NCI-H774 (cell line): Measurements from ENCODE around the gene TTC3.
"Not testable (repeated sequence)": the region's sequence is repeated elsewhere in the genome, so short reads cannot be mapped to it uniquely, and the experiment has no call there.

Experiments used
- DNase-seq: peaks from one replicate; lab custom pipeline; 2025; lab: John Stamatoyannopoulos, UW

TTC3 gene

DNA sequence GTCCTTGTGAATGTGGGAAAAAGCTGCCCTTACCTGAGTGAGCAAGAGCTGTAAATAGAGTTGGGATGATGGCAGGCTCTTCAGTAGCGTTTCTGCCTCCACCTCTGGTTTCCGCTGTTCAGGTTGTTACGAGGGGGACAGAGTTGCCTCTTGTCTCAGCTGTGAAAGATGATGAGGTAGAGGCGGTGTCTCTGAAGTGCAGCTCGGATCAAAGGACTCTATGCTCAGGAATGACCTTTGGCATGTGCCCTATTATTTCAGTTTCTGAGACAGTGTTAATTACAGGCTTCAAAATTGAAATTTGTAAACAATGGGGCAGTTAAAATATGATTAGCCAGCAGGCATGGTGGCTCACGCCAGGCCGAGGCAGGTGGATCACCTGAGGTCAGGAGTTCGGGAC is 123.8 kb downstream of the TTC3 start:
- DNase-seq, result no peak

DNA sequence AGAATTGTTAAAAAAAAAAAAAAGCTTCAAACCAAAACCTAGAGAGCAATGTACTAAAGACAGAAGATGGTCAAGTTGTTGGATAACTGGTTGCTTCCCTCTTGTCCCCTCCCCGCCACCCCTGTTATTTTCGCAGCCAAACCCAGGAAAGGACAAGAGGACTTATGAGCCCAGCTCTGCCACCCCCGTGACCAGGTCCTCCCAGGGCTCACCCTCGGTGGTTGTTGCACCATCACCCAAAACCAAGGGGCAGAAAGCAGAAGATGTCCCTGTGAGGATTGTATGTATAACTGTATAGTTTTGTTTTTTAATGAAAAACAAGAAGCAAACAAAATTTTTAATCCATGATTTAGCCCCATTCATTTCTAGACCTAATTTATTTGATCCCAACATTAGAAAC is 124.7 kb downstream of the TTC3 start:
- no peak for DNase-seq

DNA sequence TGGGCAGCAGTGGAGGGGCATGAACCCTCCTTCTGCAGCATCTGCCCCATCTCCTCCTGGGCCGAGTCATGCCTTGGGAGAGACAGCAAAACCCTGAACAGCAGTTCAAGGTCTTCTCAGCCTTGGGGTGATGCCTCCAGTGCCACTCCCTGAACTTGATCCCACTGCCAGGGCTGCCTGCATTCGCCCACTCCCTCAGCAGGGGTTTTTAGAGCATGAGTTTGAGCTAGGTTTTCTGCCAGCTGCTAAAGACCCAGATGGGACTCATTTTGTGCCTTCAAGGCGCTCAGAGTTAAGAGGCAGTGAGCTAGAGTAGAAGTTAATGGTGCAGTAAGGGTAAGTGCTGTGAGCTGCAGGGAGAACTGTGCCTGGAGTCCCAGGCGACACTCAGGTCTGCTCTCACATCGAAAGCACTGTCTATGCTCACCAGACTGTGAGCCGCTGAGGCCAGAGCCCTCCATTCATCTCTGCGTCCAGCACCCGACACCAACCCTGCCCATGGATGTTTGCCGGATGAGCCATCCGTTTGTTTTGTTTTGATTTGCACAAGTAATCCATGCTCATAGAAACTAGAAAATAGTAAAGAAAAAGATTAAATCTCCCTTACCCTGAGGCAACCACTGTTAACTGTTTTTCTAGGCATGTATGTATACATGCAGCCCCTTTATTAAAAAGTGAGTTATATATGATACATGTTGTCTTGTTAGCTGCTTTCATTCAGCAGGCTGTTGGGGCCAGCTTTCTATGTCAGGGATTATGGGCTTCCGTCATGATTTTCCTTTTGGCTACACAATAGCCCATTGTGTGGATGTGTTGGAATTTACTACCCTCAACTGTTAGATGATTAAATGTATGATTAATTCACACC is 126.2 kb downstream of the TTC3 start:
- DNase-seq, result no peak

DNA sequence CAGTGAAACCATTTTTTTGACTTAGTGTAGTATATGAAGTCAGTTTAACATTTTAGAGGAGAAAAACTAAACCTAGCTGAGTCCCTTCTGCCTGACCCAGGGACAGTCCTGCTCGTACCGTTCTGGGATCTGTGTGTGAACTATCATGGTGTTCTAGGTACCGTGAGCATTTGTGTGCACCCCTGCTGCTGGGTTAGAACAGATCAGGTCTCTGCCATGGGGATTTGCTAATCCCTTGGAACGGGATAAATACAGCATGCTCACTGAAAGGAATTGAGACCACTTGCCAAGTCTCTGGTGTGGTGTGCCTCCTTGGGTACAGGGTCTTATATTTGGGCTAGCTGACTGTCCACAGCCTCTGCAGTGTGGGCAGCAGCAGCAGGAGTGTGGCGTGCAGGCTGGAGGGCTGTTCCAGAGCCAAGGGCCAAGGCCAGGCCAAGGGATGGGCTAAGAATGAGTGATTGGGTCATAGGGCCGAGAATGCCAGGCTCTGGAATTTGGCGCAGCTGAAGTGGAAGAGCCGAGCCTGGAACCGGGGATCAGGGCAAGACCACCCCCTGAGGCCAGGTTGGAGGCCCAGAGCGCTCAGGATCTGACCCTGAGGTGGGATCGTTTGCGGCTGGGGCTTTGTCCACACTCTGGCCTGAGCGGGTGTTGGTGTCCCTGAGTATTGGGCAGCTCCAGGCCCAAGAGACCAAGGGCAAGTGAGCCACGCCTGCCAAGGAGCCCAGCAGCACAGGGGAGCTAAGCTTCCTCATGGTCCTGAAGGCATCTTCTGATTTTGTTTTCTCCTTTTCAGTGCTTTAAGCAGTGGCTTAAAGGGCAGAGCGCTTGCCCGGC is 127.8 kb downstream of the TTC3 start:
- DNase-seq, result no peak

DNA sequence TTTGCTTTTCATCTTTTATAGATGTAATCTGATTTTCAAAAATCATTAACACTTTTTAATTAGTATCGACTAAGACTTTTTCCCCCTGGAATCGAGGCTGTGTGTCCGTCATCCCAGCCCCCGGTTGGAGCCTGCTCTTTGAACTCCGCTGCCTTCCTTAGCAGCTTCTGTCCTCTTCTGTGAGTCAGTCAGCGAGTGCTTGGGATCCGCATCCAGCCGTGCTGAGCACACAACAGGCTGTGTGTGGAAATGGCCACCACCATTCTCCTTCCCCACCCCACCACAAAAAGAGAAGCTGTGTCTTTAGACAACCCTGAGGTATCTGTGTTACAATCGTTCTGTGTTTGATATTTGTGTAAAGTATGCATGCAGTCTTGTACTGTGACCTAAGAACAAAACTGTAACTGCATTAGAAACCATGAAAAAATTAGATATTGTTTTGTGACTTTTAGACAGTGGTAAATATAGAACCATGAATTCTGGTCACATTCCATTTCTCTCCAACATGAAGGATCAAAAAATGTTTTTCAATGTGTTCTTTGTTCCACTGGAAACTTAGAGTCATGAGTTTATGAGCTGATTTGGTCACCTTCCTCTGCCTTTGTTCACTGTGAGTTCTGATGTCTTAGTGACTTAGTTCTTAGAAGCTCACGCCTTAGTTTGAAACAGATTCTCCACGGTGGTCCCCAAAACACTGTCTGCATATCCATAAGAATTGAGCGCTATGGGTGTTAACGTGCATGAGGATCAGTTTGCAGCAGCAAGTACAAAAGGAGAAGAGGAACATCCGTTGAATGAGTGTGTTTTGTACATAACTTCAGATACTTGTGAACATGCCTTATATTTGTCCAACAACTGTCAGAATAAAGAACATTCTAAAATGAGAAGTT is 129.4 kb downstream of the TTC3 start:
- DNase-seq, result no peak

DNA sequence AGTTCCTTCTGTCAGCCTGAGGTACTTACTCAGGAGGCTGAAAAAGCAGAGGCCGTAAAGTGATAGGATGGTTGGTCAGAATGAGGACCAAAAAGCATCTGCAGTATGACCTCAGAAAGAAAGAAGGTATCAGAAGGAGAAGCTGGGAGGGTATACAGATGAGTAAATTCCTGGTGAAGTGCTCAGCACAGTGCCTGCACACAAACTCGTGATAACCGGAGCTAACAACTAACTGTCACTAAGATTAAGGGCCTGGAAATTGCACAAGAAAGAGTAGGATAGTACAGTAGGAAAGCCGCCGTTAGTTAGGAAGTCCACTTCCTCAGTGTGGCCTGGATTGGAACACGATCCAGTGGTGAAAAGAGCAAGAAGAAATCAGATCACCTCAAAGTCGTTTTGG is 131.5 kb downstream of the TTC3 start:
- no peak for DNase-seq

GRCh38 chr21:37206496-37206895 is 133.4 kb downstream of the TTC3 start:
- no peak for DNase-seq

DNA sequence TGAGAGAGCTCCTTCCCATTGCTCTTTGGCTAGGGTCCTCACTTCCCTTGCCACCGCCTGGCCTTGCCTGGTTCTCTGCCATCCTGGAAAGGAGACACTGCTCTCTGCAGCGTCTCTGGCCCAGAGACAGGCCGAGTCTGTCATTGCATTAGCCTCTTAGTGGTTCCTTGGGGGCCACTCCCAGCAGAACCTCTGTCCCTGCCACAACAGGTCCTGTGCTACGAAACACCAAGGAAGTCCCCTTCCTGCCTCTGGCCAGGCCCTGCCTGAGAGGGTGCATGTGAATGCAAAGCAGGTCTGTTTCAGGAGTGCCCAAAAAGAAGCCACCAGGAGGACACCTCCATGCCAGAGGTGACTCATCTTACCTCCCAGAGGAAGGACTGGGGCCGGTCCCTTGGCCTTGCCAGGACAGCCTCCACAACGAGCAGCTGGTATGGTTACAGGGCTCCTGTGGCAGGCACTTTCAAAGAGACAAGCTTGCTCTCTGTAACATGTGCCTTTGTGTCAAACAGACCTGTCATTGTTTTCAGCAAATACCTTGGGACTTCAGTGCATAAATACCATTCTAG is 134.5 kb downstream of the TTC3 start:
- no peak for DNase-seq

DNA sequence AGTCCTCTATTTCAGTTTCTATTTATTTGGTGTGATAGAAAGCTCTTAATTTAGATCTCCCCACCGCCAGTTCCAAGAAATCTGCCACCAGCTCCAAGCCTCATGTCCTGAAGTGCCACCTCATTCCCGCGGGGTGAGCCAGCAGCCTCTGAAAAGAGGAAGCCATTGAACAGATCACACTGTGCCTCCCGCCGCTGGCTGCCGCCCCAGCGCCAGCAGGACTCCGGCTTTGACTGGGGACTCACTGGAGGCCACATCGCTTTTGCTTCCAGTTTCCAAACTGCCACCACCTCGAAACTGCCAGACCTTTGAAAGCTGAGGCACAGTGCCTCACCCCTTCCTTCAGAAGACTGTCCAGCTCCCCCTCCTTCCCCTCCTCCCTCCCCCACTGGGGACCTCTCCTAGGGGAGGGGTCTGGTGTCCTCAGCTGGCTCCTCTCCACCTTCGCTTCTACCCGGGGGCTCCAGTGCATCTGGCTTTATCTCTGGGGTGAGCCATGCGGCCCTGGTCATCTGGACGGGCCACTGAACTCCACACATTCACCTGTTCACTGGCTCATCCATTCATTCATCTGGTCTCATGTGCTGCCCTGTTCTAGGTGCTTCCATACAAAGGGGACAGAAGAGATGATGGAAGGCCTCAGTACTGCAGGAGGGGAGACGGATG is 135.1 kb downstream of the TTC3 start:
- DNase-seq, result no peak

GRCh38 chr21:37208741-37209225 is 135.7 kb downstream of the TTC3 start:
- no peak for DNase-seq

DNA sequence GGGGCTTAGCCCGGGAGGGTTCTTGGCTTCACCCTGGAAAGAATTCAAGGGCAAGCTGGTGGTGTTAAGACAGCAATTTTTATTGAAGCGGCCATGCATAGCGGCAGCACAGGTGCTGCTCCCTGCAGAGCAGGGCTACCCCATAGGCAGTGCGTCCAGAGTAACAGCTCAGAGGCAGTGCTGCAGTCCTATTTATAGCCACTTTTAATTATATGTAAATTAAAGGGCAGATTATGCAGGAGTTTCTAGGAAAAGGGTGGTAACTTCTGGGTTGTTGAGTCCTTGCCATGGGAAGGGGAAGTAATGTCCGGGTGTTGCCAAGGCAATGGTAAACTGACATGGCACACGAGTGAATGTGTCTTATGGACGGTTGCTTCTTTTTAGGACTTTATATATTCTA is 137.1 kb downstream of the TTC3 start:
- DNase-seq, result no peak

DNA sequence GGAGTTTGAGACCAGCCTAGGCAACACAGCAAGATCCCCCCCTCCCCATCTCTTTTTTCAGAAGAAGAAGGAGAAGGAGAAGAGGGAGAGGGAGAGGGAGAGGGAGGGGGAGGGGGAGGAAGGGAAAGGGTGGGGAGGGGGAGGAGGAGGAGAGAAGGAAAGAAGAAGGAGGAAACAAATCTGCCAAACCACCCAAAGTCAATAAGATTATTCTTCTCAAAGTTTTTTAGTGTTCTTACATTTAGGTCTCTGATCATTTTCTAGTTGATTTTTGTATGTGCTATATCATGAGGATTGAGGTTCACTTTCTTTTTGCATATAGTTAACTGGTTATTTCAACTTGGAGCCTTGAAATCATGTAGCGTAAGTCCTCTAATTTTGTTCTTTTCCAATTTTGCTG is 137.7 kb downstream of the TTC3 start:
- no peak for DNase-seq

- no peak for DNase-seq
Measured at GRCh38 chr21:37214952-37215351, 141.9 kb downstream of the TTC3 start.

GRCh38 chr21:37219761-37220432 is 146.8 kb downstream of the TTC3 start:
- DNase-seq, result peak; percentile 20

DNA sequence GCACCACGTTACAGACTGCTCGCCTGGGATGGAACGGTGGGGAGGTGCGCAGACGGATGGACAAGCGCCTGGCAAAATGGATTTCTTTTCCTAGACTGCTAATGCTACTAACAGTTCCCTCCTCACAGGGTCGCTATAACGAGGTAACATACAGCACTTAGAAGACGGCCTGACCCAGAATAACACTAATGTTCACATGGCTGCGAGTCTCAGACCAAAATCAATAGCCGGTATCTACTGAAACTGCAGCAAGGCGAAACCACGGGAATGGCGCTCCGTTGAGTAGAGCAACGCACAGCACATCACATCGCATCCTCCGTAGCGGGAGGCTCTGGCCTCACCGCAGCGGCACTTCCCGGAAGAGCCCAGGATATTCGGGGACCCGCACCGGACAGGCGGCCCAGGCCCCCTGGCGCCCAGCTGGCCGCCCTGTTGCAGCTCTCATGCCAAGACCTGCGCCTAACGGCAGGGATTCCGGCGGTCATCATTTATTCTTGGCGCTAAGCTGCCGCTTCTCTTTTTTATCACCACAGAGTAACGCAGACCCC is 147.5 kb downstream of the TTC3 start:
- peak; percentile 38 for DNase-seq

DNA sequence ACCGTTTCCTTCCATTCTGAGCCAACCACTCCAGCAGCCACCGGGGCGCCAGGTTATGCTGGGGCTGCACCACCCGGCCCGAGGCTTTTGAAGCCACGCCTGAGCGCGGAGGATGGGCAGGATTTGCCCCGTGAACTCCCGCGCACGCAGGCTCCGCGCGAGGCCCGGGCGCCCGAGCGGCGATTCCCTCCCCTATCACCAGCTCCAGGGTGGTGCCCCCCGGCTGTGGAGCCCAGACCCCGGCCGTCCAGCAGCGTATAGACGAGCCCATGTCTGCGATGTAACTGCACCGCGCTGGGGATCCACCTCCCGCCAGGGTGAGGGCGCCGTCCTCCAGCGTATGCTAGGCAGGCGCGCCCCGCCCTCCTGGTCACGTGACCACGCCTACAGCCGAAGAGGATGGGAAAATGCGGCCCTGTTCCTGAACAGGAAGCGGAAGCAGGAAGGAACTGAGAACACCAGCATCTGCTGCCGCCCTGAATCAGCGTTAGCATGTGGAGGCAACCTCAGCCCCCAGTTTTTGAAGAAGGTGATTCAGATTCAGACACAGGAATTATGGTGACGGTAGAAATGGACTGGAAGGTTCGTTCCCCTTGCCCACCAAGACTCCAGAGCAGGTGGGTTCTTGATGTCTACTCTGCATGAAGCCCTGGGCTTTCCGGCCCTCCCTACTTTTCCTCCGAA is 148.1 kb downstream of the TTC3 start:
- DNase-seq, result peak; percentile 91

DNA sequence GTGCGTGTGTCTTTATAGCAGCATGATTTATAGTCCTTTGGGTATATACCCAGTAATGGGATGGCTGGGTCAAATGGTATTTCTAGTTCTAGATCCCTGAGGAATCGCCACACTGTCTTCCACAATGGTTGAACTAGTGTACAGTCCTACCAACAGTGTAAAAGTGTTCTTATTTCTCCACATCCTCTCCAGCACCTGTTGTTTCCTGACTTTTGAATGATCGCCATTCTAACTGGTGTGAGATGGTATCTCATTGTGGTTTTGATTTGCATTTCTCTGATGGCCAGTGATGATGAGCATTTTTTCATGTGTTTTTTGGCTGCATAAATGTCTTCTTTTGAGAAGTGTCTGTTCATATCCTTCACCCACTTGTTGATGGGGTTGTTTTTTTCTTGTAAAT is 149.2 kb downstream of the TTC3 start:
- not testable (repeated sequence) for DNase-seq

DNA sequence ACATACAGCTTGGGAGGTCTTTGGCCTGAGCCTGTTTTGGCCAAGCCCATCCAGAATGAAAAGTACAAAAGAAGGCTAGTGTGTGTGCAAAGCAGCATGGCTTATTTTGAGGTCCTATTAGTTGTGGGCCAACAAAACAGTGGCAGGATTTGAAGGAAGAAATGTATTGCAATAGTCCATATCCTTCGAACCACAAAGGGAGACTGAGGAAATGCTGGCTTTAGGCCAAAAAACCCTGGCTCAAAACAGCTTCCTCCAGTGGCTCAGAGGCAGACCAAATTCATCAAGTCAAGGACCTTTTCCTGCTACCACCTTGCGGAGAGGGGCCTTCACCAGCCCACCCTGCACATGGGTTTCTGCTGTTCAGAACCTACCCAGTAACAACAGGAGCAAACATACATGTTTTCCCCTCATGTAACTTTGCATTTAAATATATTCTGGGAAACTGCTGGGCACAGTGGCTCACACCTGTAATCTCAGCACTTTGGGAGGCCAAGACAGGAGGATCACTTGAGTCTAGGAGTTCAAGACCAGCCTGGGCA is 150.8 kb downstream of the TTC3 start:
- no peak for DNase-seq
